Heart left ventricle (tissue), 16 donors: Measurements from ENCODE around the gene KCNH6. TPM values are rescaled to one million over a fixed set of nuclear protein-coding genes. Genes with fewer than 3 reads are reported as not detected.

ENCODE experiments used
- ATAC-seq, 4 donors: fragments of 200-7000 bp; cut with Tn5 transposase; one replicate each; pipeline ENCODE4 v1.9.1; 2020 to 2022; ENCODE audit warnings: moderate library complexity in 4 of 4, mild to moderate bottlenecking in 3 of 4, moderate number of reproducible peaks in 1 of 4
- DNase-seq, 5 donors: peaks; one replicate each; pipeline ENCODE4 v3.0.0-alpha.2; 2020
- H3K27ac ChIP-seq, 12 donors: fragments of 200-600 bp; sonication (generic) in 4 of 12; one replicate each; pipeline versions ENCODE4 v1.5.0 to v1.8.0; 2016 to 2022; ENCODE audit warnings: mild to moderate bottlenecking in 2 of 12
- H3K27me3 ChIP-seq, 9 donors: fragments of 200-600 bp; sonication (generic) in 2 of 9; one replicate each; pipeline versions ENCODE4 v1.5.1 to v1.8.0; 2016 to 2022; ENCODE audit warnings: mild to moderate bottlenecking in 3 of 9
- H3K36me3 ChIP-seq, 9 donors: fragments of 200-600 bp; sonication (generic) in 2 of 9; one replicate each; pipeline versions ENCODE4 v1.5.0 to v1.8.0; 2018 to 2022; ENCODE audit warnings: mild to moderate bottlenecking in 2 of 9
- H3K4me1 ChIP-seq, 12 donors: fragments of 200-600 bp; sonication (generic) in 4 of 12; one replicate each; pipeline versions ENCODE4 v1.5.0 to v1.8.0; 2016 to 2022; ENCODE audit warnings: mild to moderate bottlenecking in 3 of 12
- H3K4me3 ChIP-seq, 12 donors: fragments of 200-600 bp; sonication (generic) in 4 of 12; one replicate each; pipeline versions ENCODE4 v1.5.0 to v1.8.0; 2017 to 2022; ENCODE audit warnings: mild to moderate bottlenecking in 9 of 12, moderate library complexity in 4 of 12
- H3K9me3 ChIP-seq, 12 donors: fragments of 200-600 bp; sonication (generic) in 4 of 12; one replicate each; pipeline versions ENCODE4 v1.5.0 to v1.8.0; 2016 to 2022; ENCODE audit warnings: mild to moderate bottlenecking in 1 of 12
- CTCF ChIP-seq, 12 donors: fragments of 200-600 bp; sonication (generic) in 4 of 12; IDR thresholded peaks; one replicate each; pipeline versions ENCODE4 v1.5.0 to v1.8.0; 2018 to 2022; ENCODE audit warnings: antibody characterized with exemption in 12 of 12, mild to moderate bottlenecking in 5 of 12
- POLR2A ChIP-seq, 2 donors: fragments of 450-650 bp; IDR thresholded peaks; one replicate each; pipeline ENCODE4 v1.6.1; 2017; ENCODE audit warnings: antibody characterized with exemption in 2 of 2, mild to moderate bottlenecking in 2 of 2, moderate library complexity in 2 of 2
- WGBS, 4 donors: extraction: QIAGEN DNeasy Blood & Tissue Kit in 2 of 4; methylation state at CpG; one replicate each; pipeline versions ENCODE4 v1.1.5 to v1.1.7; 2013 to 2018; 5-methylcytosine and 5-hydroxymethylcytosine counted together
- intact Hi-C, 10 donors: fragments of 100-400 bp; cut with DNase I; formaldehyde crosslinking; loops; one replicate each; pipeline versions ENCODE4 v1.11.1 to v1.14.2; 2022
- polyA plus RNA-seq, 2 donors: library from polyadenylated mRNA; stranded (reverse); fragments of 200-250 nt; gene quantifications; one replicate each; pipeline ENCODE4 v1.2.3, GENCODE V29; 2013
- total RNA-seq, 9 donors: library from RNA; depleted of rRNA in 2 of 9; stranded (reverse); fragments of >200 nt in 2 of 9; fragmentation: NEBNext Ultra II Directional in 3 of 9; extraction: Animal tissue kit (Norgen Biotek cat#: 25700) in 3 of 9; gene quantifications; one replicate each; pipeline versions ENCODE4 v1.1.0 to v1.2.4, GENCODE V29; 2016 to 2023
- donor health status: ischemic (EF 13 %, LVEDD 7.1; RV severe dilation, severe dysfunction).
- donor health status: healthy with polysubstance abuse.
- donor health status: DM: no; HTN: yes; CAD: no.
- donor health status: DM: no; HTN: no; CAD: no.
- donor health status: ischemic (EF 25% LVEDD 6.9; RV normal size, moderate dysfunction).
- donor health status: ischemic (EF 25% LVEDD 5.7; RV mildly dilated, moderate dysfunction).
- donor health status: healthy.
- donor health status: DM: yes; HTN: yes; CAD: no.
- donor health status: ischemic (EF 35%, LVEDD 5.7; RV mildly dilated, moderate dysfunction).
- donor health status: nonischemic (EF 11% LVEDD 7.7; RV severe dilation, severe dysfunction).
- donor health status: DM: yes; HTN: yes; CAD: no.
- donor health status: PGD.
- donor health status: ischemic (EF 29% LVEDD 5.4; RV normal size, mild dysfunction).
- donor health status: nonischemic (EF 23%, LVEDD 6.1; RV moderate dilation, normal function).

Gene KCNH6
- total and polyA plus RNA-seq, 11 donors: 0.01 TPM; not detected in 10

GRCh38 chr17:63480192-63480784 lies 42.9 kb upstream of the KCNH6 start:
- no peaks in the 10 kb centered on the region for H3K9me3 ChIP-seq
- peaks cover 0 to 16% (median 0%) of the 10 kb centered on the region in 9 donors for H3K27me3 ChIP-seq
- no peak for ATAC-seq
- H3K36me3 ChIP-seq: peaks cover 0 to 30% (median 0%) of the 10 kb centered on the region in 9 donors
- intact Hi-C loops: no loop called here
- peak in 1 of 5 donors; percentile 45 for DNase-seq
- H3K4me3 ChIP-seq: no peak overlapping the region
- WGBS, 4 donors: 87 to 92% (median 91%) methylated on average over 20 to 21 of the region's 21 CpGs
- TF ChIP-seq CTCF (IDR thresholded peaks at IDR 0.05) (no peak), POLR2A (IDR thresholded peaks at IDR 0.05) (no peak)
- H3K27ac ChIP-seq: no peak overlapping the region
- H3K4me1 ChIP-seq: peaks cover 4 to 50% (median 28%) of the 10 kb centered on the region in 12 donors

GRCh38 chr17:63480826-63481487 lies 42.2 kb upstream of the KCNH6 start:
- no peak overlapping the region for H3K27ac ChIP-seq
- ATAC-seq: no peak
- no peaks in the 10 kb centered on the region for H3K9me3 ChIP-seq
- H3K36me3 ChIP-seq: peaks cover 0 to 30% (median 0%) of the 10 kb centered on the region in 9 donors
- H3K4me1 ChIP-seq: peaks cover 4 to 43% (median 24%) of the 10 kb centered on the region in 12 donors
- 61 to 69% (median 66%) methylated on average over 8 to 11 of the region's 11 CpGs for WGBS, 4 donors
- intact Hi-C loops: no loop called here
- H3K4me3 ChIP-seq: no peak overlapping the region
- peak in 2 of 5 donors; percentile 26 to 51 for DNase-seq
- TF ChIP-seq CTCF (IDR thresholded peaks at IDR 0.05): no peak
- no peak for TF ChIP-seq POLR2A (IDR thresholded peaks at IDR 0.05)
- peaks cover 0 to 16% (median 0%) of the 10 kb centered on the region in 9 donors for H3K27me3 ChIP-seq

- DNase-seq (no peak), ATAC-seq (no peak)
- intact Hi-C loops: no loop called here
- no peak overlapping the region for H3K4me3 ChIP-seq
- H3K36me3 ChIP-seq: peaks cover 0 to 30% (median 0%) of the 10 kb centered on the region in 9 donors
- peaks cover 0 to 16% (median 0%) of the 10 kb centered on the region in 9 donors for H3K27me3 ChIP-seq
- 84 to 93% (median 86%) methylated on average over 10 to 16 of the region's 16 CpGs for WGBS, 4 donors
- no peaks in the 10 kb centered on the region for H3K9me3 ChIP-seq
- H3K4me1 ChIP-seq: peaks cover 4 to 38% (median 19%) of the 10 kb centered on the region in 12 donors
- H3K27ac ChIP-seq: no peak overlapping the region
- TF ChIP-seq POLR2A (IDR thresholded peaks at IDR 0.05) (no peak), CTCF (IDR thresholded peaks at IDR 0.05) (no peak)
Measured at GRCh38 chr17:63481488-63481870, 41.7 kb upstream of the KCNH6 start.

GRCh38 chr17:63482509-63482908 lies 40.6 kb upstream of the KCNH6 start:
- peaks cover 0 to 8% (median 0%) of the 10 kb centered on the region in 9 donors for H3K27me3 ChIP-seq
- H3K36me3 ChIP-seq: peaks cover 0 to 30% (median 0%) of the 10 kb centered on the region in 9 donors
- H3K27ac ChIP-seq: no peak overlapping the region
- TF ChIP-seq CTCF (IDR thresholded peaks at IDR 0.05): no peak
- intact Hi-C loops: no loop called here
- WGBS, 4 donors: 81 to 94% (median 89%) methylated on average over 13 to 16 of the region's 16 CpGs
- H3K4me1 ChIP-seq: peaks cover 4 to 33% (median 16%) of the 10 kb centered on the region in 12 donors
- H3K4me3 ChIP-seq: no peak overlapping the region
- no peak for ATAC-seq
- peak in 1 of 5 donors; percentile 36 for DNase-seq
- no peaks in the 10 kb centered on the region for H3K9me3 ChIP-seq
